K562 (cell line): ENCODE measurements around the gene ELOB. TPM values are rescaled to one million over a fixed set of nuclear protein-coding genes. Genes with fewer than 3 reads are reported as not detected.

Source experiments
- ATF7 ChIP-seq: fragments of 450-650 bp; IDR thresholded peaks from 2 replicates; pipeline ENCODE4 v1.7.1; 2014; ENCODE audit warnings: mild to moderate bottlenecking, moderate library complexity
- CREM ChIP-seq: IDR thresholded peaks from 2 replicates; pipeline ENCODE4 v1.6.1; 2014; ENCODE audit warnings: antibody characterized with exemption, low read depth
- GTF2E2 ChIP-seq: fragments of 200-800 bp; sonication (Bioruptor generic); IDR thresholded peaks from 2 replicates; pipeline ENCODE4 v1.6.1; 2016; ENCODE audit warnings: missing genetic modification characterization, missing compliant biosample characterization
- HIVEP1 ChIP-seq: fragments of 250-450 bp; sonication (Bioruptor Pico); IDR thresholded peaks from 2 replicates; pipeline ENCODE4 v1.4.0; 2020; ENCODE audit warnings: mild to moderate bottlenecking
- HMG20B ChIP-seq: fragments of 250-450 bp; sonication (Bioruptor Pico); IDR thresholded peaks from 2 replicates; pipeline ENCODE4 v1.5.0; 2021; ENCODE audit warnings: mild to moderate bottlenecking
- KDM2B ChIP-seq: fragments of 250-450 bp; sonication (Bioruptor Pico); IDR thresholded peaks from 2 replicates; pipeline ENCODE4 v1.8.0; 2021; ENCODE audit warnings: mild to moderate bottlenecking, moderate library complexity
- MIER1 ChIP-seq: fragments of 450-650 bp; IDR thresholded peaks from 2 replicates; pipeline ENCODE4 v1.6.1; 2016; ENCODE audit warnings: antibody characterized with exemption, mild to moderate bottlenecking, low read depth
- NFYB ChIP-seq: IDR thresholded peaks from 2 replicates; pipeline ENCODE4 v1.6.1; 2011; ENCODE audit warnings: mild to moderate bottlenecking, moderate library complexity; ENCODE audit not compliant: insufficient read length; ENCODE audit errors: extremely low read depth
- NR2F6 ChIP-seq: fragments of 450-650 bp; formaldehyde crosslinking; IDR thresholded peaks from 2 replicates; pipeline ENCODE4 v1.4.0; 2020; ENCODE audit warnings: mild to moderate bottlenecking
- NUFIP1 ChIP-seq: fragments of 450-650 bp; IDR thresholded peaks from 2 replicates; pipeline ENCODE4 v1.6.1; 2018; ENCODE audit not compliant: partially characterized antibody
- OTX1 ChIP-seq: fragments of 450-650 bp; formaldehyde crosslinking; IDR thresholded peaks from 2 replicates; pipeline ENCODE4 v1.4.0; 2022; ENCODE audit warnings: mild to moderate bottlenecking
- POLR3A ChIP-seq: IDR thresholded peaks from 2 replicates; pipeline ENCODE4 v1.6.1; 2011; ENCODE audit warnings: borderline replicate concordance, mild to moderate bottlenecking, moderate library complexity; ENCODE audit not compliant: insufficient read length, insufficient read depth; ENCODE audit errors: extremely low read depth
- RFX1 ChIP-seq: fragments of 450-650 bp; IDR thresholded peaks from 2 replicates; pipeline ENCODE4 v1.6.1; 2016; ENCODE audit warnings: mild to moderate bottlenecking, moderate library complexity
- SAFB2 ChIP-seq: fragments of 200-400 bp; formaldehyde crosslinking; IDR thresholded peaks from 2 replicates; pipeline ENCODE4 v1.6.1; 2018; ENCODE audit warnings: borderline replicate concordance, low read length, low read depth, moderate library complexity; ENCODE audit not compliant: severe bottlenecking
- STAG1 ChIP-seq: sonication (generic); formaldehyde crosslinking; IDR thresholded peaks from 2 replicates; pipeline ENCODE4 v1.5.0; 2020; ENCODE audit warnings: missing genetic modification reagents, borderline replicate concordance
- TAF7 ChIP-seq: fragments of 450-650 bp; IDR thresholded peaks from 2 replicates; pipeline ENCODE4 v1.6.1; 2016; ENCODE audit warnings: missing genetic modification characterization, missing compliant biosample characterization
- TFAM ChIP-seq: fragments of 250-450 bp; sonication (Bioruptor Pico); conservative IDR thresholded peaks from 2 replicates; pipeline ENCODE4 v1.5.0; 2021; ENCODE audit warnings: mild to moderate bottlenecking, moderate library complexity
- ZEB2 ChIP-seq: fragments of 450-650 bp; IDR thresholded peaks from 2 replicates; pipeline ENCODE4 v1.6.1; 2016
- ZKSCAN8 ChIP-seq: fragments of 200-800 bp; sonication (Bioruptor generic); IDR thresholded peaks from 2 replicates; pipeline ENCODE4 v1.6.1; 2016; ENCODE audit warnings: missing genetic modification characterization, missing compliant biosample characterization
- ZNF134 ChIP-seq: fragments of 250-450 bp; sonication (Bioruptor Pico); conservative IDR thresholded peaks from 2 replicates; pipeline ENCODE4 v1.4.0; 2020
- ZNF23 ChIP-seq: fragments of 250-450 bp; sonication (Bioruptor Pico); IDR thresholded peaks from 2 replicates; pipeline ENCODE4 v1.4.0; 2020; ENCODE audit warnings: mild to moderate bottlenecking
- ZNF695 ChIP-seq: fragments of 450-650 bp; formaldehyde crosslinking; IDR thresholded peaks from 2 replicates; pipeline ENCODE4 v1.4.0; 2020; ENCODE audit warnings: mild to moderate bottlenecking, moderate library complexity
- polyA plus RNA-seq, 8 experiments: library from polyadenylated mRNA; depleted of rRNA in 4 of 8; stranded (reverse) in 5 of 8; unstranded in 3 of 8; fragments of >200 nt; fragmentation: Nextera tagmentation in 2 of 8; fragmentation: Illumina TruSeq in 1 of 8; extraction: Ambion mirVana in 2 of 8; extraction: Trizol in 1 of 8; gene quantifications; 2 replicates each; pipeline versions ENCODE4 v1.2.1 to v1.2.3, GENCODE V29; 2011 to 2014; ENCODE audit warnings: inconsistent platforms in 1 of 8, missing spikeins in 1 of 8
- total RNA-seq, 7 experiments: library from RNA; depleted of rRNA in 6 of 7; stranded (reverse); fragments of >200 nt in 6 of 7; fragmentation: Illumina TruSeq in 2 of 7; extraction: Trizol in 2 of 7; gene quantifications; 2 replicates each; pipeline versions ENCODE4 v1.2.1 to v1.2.3, GENCODE V29; 2011 to 2021; ENCODE audit warnings: low replicate concordance in 1 of 7
- TF ChIP-seq, protein P1 (sequence below), 2 experiments: fragments of 200-800 bp in 1 of 2; sonication (Bioruptor generic) in 1 of 2; sonication (generic) in 1 of 2; formaldehyde crosslinking in 1 of 2; IDR thresholded peaks in 1 of 2; conservative IDR thresholded peaks in 1 of 2; 2 replicates each; pipeline versions ENCODE4 v1.5.0 to v1.6.1; 2016 to 2020; ENCODE audit warnings: missing compliant biosample characterization in 1 of 2, missing genetic modification characterization in 1 of 2, missing genetic modification reagents in 1 of 2
- TF ChIP-seq, protein P2 (sequence below): fragments of 250-450 bp; sonication (Bioruptor Pico); IDR thresholded peaks from 2 replicates; pipeline ENCODE4 v1.4.0; 2020; ENCODE audit warnings: borderline replicate concordance
- TF ChIP-seq, protein P3 (sequence below): fragments of 450-650 bp; IDR thresholded peaks from one replicate; pipeline ENCODE4 v1.6.1; 2018; ENCODE audit warnings: mild to moderate bottlenecking, moderate library complexity; ENCODE audit not compliant: partially characterized antibody
- TF ChIP-seq, protein P4 (sequence below), 2 experiments: fragments of 250-450 bp in 1 of 2; fragments of 450-650 bp in 1 of 2; sonication (Bioruptor Pico) in 1 of 2; IDR thresholded peaks; 2 replicates each; pipeline versions ENCODE4 v1.6.1 to v1.8.0; 2016 to 2021; ENCODE audit warnings: mild to moderate bottlenecking in 2 of 2, moderate library complexity in 2 of 2, missing compliant biosample characterization in 1 of 2, missing genetic modification characterization in 1 of 2

The ELOB gene
- total and polyA plus RNA-seq, 9 of the 15 experiments (the other 6 are each of a cell fraction or from before 2014, with no cell fraction given): 63.2 to 791 (median 237) TPM

DNA sequence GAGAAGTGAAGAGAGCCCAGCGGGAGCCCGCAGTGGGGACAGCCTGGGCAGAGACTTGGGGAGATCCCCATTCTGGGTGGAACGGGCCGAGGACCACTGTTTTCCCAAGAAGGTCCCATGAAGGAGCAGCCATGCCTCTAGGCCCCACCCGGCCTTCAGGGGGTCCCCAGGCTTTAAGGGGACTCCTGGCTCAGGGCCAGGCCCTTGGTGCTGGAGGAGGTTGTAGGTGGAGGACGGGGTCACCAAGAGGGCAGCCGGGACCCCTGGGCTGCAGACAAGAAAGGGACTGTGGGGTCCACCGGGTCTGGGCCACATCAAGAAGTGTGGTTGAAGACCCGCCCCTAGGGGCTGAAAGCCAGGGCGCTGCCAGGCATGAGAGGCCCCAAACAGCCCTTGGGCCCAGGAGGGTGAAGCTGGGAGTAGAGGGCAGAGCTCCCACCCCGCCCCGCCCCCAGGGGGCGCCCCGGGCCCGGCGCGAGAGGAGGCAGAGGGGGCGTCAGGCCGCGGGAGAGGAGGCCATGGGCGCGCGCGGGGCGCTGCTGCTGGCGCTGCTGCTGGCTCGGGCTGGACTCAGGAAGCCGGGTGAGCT, 39.8 kb upstream of the ELOB start, which contains the start of gene PRSS21 (continued):
- TF ChIP-seq STAG1 (CRISPR knock-in tag): no peak
- TF ChIP-seq, protein P1, sequence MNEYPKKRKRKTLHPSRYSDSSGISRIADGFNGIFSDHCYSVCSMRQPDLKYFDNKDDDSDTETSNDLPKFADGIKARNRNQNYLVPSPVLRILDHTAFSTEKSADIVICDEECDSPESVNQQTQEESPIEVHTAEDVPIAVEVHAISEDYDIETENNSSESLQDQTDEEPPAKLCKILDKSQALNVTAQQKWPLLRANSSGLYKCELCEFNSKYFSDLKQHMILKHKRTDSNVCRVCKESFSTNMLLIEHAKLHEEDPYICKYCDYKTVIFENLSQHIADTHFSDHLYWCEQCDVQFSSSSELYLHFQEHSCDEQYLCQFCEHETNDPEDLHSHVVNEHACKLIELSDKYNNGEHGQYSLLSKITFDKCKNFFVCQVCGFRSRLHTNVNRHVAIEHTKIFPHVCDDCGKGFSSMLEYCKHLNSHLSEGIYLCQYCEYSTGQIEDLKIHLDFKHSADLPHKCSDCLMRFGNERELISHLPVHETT (CRISPR knock-in tag; conservative IDR thresholded peaks at IDR 0.05 in 1 of 2, IDR thresholded peaks at IDR 0.05 in 1 of 2): 0 out of 4 replicates have a peak, but pooled peaks of 1 of the 2 experiments have one; percentile 27
- no peak for TF ChIP-seq HMG20B (CRISPR knock-in tag)
- no peak for TF ChIP-seq TFAM
- TF ChIP-seq TAF7 (tag): no peak
- no peak for TF ChIP-seq NR2F6 (CRISPR knock-in tag)
- TF ChIP-seq SAFB2: no peak
- TF ChIP-seq GTF2E2 (tag): no peak
- TF ChIP-seq ZKSCAN8 (CRISPR knock-in tag): no peak
- no peak for TF ChIP-seq KDM2B
- TF ChIP-seq, protein P2, sequence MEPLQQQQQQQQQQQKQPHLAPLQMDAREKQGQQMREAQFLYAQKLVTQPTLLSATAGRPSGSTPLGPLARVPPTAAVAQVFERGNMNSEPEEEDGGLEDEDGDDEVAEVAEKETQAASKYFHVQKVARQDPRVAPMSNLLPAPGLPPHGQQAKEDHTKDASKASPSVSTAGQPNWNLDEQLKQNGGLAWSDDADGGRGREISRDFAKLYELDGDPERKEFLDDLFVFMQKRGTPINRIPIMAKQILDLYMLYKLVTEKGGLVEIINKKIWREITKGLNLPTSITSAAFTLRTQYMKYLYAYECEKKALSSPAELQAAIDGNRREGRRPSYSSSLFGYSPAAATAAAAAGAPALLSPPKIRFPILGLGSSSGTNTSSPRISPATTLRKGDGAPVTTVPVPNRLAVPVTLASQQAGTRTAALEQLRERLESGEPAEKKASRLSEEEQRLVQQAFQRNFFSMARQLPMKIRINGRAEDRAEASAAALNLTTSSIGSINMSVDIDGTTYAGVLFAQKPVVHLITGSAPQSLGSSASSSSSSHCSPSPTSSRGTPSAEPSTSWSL (CRISPR knock-in tag): no peak
- no peak for TF ChIP-seq NUFIP1
- no peak for TF ChIP-seq RFX1
- TF ChIP-seq CREM: no peak
- TF ChIP-seq ATF7: no peak
- no peak for TF ChIP-seq ZNF134 (CRISPR knock-in tag)
- no peak for TF ChIP-seq NFYB
- TF ChIP-seq ZNF695 (CRISPR knock-in tag): no peak
- TF ChIP-seq OTX1 (CRISPR knock-in tag): no peak
- TF ChIP-seq, protein P3, sequence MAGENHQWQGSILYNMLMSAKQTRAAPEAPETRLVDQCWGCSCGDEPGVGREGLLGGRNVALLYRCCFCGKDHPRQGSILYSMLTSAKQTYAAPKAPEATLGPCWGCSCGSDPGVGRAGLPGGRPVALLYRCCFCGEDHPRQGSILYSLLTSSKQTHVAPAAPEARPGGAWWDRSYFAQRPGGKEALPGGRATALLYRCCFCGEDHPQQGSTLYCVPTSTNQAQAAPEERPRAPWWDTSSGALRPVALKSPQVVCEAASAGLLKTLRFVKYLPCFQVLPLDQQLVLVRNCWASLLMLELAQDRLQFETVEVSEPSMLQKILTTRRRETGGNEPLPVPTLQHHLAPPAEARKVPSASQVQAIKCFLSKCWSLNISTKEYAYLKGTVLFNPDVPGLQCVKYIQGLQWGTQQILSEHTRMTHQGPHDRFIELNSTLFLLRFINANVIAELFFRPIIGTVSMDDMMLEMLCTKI: no peak
- no peak for TF ChIP-seq ZEB2
- no peak for TF ChIP-seq HIVEP1 (CRISPR knock-in tag)
- no peak for TF ChIP-seq POLR3A
- TF ChIP-seq MIER1: 0 out of 2 replicates have a peak, but pooled peaks have one; percentile 38
- no peak for TF ChIP-seq ZNF23
- TF ChIP-seq, protein P4, sequence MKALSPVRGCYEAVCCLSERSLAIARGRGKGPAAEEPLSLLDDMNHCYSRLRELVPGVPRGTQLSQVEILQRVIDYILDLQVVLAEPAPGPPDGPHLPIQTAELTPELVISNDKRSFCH (CRISPR knock-in tag; IDR thresholded peaks at IDR 0.05): no peak
- TF ChIP-seq, protein P4 (tag; IDR thresholded peaks at IDR 0.05): no peak
